Sciatic nerve (tissue), 2 donors: ENCODE data around the gene SFXN3. TPM values are rescaled to one million over a fixed set of nuclear protein-coding genes. Genes with fewer than 3 reads are reported as not detected.

Experiments
- ATAC-seq: fragments of 200-7000 bp; cut with Tn5 transposase; one replicate; pipeline ENCODE4 v1.9.1; 2020; ENCODE audit warnings: mild to moderate bottlenecking, moderate library complexity
- DNase-seq: peaks from one replicate; pipeline ENCODE4 v3.0.0-alpha.2; 2020; ENCODE audit warnings: low spot score
- intact Hi-C: fragments of 100-400 bp; cut with DNase I; formaldehyde crosslinking; loops from one replicate; pipeline ENCODE4 v1.14.2; 2022
- total RNA-seq: library from RNA; stranded (reverse); fragmentation: NEBNext Ultra II Directional; extraction: Animal tissue kit (Norgen Biotek cat#: 25700); gene quantifications from one replicate; pipeline ENCODE4 v1.2.1, GENCODE V29; 2021
- donor health status: DM: no; HTN: no; CAD: no.
- donor health status: DM: no; HTN: no; CAD: no.

SFXN3 gene
- total RNA-seq, 1 donor from 2014 or later, result 58.9 TPM

- intact Hi-C loops, result no loop called here
- DNase-seq, result peak; percentile 96
- ATAC-seq, result peak; percentile 90
These were observed 18.3 kb upstream of the SFXN3 start for GRCh38 chr10:101012525-101013364.

GRCh38 chr10:101013365-101013825 is 17.6 kb upstream of the SFXN3 start:
- ATAC-seq (no peak), DNase-seq (no peak)
- intact Hi-C loops, result no loop called here

- intact Hi-C loops, result loop anchor here (1.0 kb wide), 1 partner anchor 49 kb away; no protein-coding TSS in a partner anchor
- DNase-seq (peak; percentile 92), ATAC-seq (peak; percentile 76)
These were observed 16.7 kb upstream of the SFXN3 start for GRCh38 chr10:101014230-101014884.

- DNase-seq (no peak), ATAC-seq (no peak)
- intact Hi-C loops, result loop anchor here (1.0 kb wide), 1 partner anchor 48 kb away; no protein-coding TSS in a partner anchor
These were observed 16.0 kb upstream of the SFXN3 start for GRCh38 chr10:101014966-101015581.

GRCh38 chr10:101015582-101015973 is 15.5 kb upstream of the SFXN3 start:
- ATAC-seq (no peak), DNase-seq (no peak)
- intact Hi-C loops, result no loop called here

- DNase-seq (no peak), ATAC-seq (no peak)
- intact Hi-C loops, result no loop called here
These were observed 14.2 kb upstream of the SFXN3 start for GRCh38 chr10:101016814-101017213.

GRCh38 chr10:101018118-101018599 is 12.9 kb upstream of the SFXN3 start:
- no peak for DNase-seq
- intact Hi-C loops, result no loop called here
- ATAC-seq, result peak; percentile 31

- DNase-seq (peak; percentile 92), ATAC-seq (peak; percentile 72)
- intact Hi-C loops, result no loop called here
These were observed 12.2 kb upstream of the SFXN3 start for GRCh38 chr10:101018600-101019439.

GRCh38 chr10:101019440-101019703 is 11.7 kb upstream of the SFXN3 start:
- ATAC-seq (no peak), DNase-seq (no peak)
- intact Hi-C loops, result no loop called here

GRCh38 chr10:101020427-101021075 is 10.5 kb upstream of the SFXN3 start:
- no peak for ATAC-seq
- intact Hi-C loops, result no loop called here
- DNase-seq, result no peak

- DNase-seq (no peak), ATAC-seq (no peak)
- intact Hi-C loops, result no loop called here
These were observed 9.8 kb upstream of the SFXN3 start for GRCh38 chr10:101021239-101021638.

GRCh38 chr10:101021692-101022251 is 9.3 kb upstream of the SFXN3 start:
- DNase-seq (no peak), ATAC-seq (no peak)
- intact Hi-C loops, result no loop called here

GRCh38 chr10:101022967-101023705 is 7.9 kb upstream of the SFXN3 start:
- intact Hi-C loops, result no loop called here
- DNase-seq, result no peak
- ATAC-seq, result no peak

GRCh38 chr10:101027106-101027720 is 3.8 kb upstream of the SFXN3 start:
- ATAC-seq, result no peak
- DNase-seq, result no peak
- intact Hi-C loops, result no loop called here

- DNase-seq (no peak), ATAC-seq (no peak)
- intact Hi-C loops, result no loop called here
These were observed 2.3 kb upstream of the SFXN3 start for GRCh38 chr10:101028446-101029337.
